ENCODE results near the gene PRTN3. TPM values are rescaled to one million over a fixed set of nuclear protein-coding genes. Genes with fewer than 3 reads are reported as not detected.
A peak's percentile ranks its signal among the peaks of the same experiment; 100 is the strongest.

The PRTN3 gene
- total RNA-seq, 1 donor from 2014 or later: not detected

GRCh38 chr19:892894-893689, 52.3 kb downstream of the PRTN3 start, which contains the start of the genes MED16 and RNU6-9:
Gene MED16 (minus strand): TSS chr19:893187. CDS start chr19:891131, 2,056 bp downstream.
Gene RNU6-9 (plus strand): TSS chr19:893484.
- peaks cover 5% of the 10 kb centered on the region for H3K4me1 ChIP-seq
- no peak for TF ChIP-seq CTCF (IDR thresholded peaks at IDR 0.05)
- peak within 1 kb of the TSS; percentile 89 for H3K4me3 ChIP-seq
- intact Hi-C loops (cut with DNase I): no loop called here
- H3K36me3 ChIP-seq: peaks cover 18% of the 10 kb centered on the region
- peak; percentile 95 for ATAC-seq
- H3K27me3 ChIP-seq: no peaks in the 10 kb centered on the region
- peak within 1 kb of the TSS; percentile 97 for H3K27ac ChIP-seq
- H3K9me3 ChIP-seq: no peaks in the 10 kb centered on the region
- DNase-seq: peak; percentile 95

DNA sequence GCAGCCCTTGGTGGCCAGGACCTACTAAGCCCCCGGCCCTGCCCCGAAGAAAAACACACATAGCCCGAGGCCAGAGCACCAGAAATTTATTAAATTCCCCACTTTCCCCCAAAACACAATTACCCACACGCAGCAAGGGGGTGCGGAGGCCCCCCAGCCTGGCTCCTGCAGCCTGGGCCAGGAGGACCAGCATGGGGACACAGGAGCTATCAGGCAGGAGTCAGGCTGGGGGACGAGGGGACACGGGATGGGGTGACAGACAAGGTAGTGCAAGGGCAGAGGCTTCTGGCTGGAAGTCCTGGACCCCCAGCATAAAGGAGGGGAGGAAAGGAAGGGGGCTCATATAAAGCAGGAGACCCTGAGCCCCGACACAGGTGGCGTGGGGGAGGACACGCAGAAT, 55.6 kb downstream of the PRTN3 start:
- H3K27ac ChIP-seq: no peak overlapping the region
- peaks cover 9% of the 10 kb centered on the region for H3K36me3 ChIP-seq
- H3K4me1 ChIP-seq: peaks cover 5% of the 10 kb centered on the region
- ATAC-seq: no peak
- no peaks in the 10 kb centered on the region for H3K27me3 ChIP-seq
- no peak overlapping the region for H3K4me3 ChIP-seq
- no peaks in the 10 kb centered on the region for H3K9me3 ChIP-seq
- TF ChIP-seq CTCF (IDR thresholded peaks at IDR 0.05): no peak
- no peak for DNase-seq
- intact Hi-C loops (cut with DNase I): no loop called here

- no peak for ATAC-seq
- H3K4me3 ChIP-seq: no peak overlapping the region
- peaks cover 9% of the 10 kb centered on the region for H3K36me3 ChIP-seq
- H3K27ac ChIP-seq: no peak overlapping the region
- intact Hi-C loops (cut with DNase I): no loop called here
- peaks cover 3% of the 10 kb centered on the region for H3K4me1 ChIP-seq
- no peak for TF ChIP-seq CTCF (IDR thresholded peaks at IDR 0.05)
- H3K9me3 ChIP-seq: no peaks in the 10 kb centered on the region
- no peak for DNase-seq
- H3K27me3 ChIP-seq: no peaks in the 10 kb centered on the region
Measured at GRCh38 chr19:896999-897398, 56.2 kb downstream of the PRTN3 start.

DNA sequence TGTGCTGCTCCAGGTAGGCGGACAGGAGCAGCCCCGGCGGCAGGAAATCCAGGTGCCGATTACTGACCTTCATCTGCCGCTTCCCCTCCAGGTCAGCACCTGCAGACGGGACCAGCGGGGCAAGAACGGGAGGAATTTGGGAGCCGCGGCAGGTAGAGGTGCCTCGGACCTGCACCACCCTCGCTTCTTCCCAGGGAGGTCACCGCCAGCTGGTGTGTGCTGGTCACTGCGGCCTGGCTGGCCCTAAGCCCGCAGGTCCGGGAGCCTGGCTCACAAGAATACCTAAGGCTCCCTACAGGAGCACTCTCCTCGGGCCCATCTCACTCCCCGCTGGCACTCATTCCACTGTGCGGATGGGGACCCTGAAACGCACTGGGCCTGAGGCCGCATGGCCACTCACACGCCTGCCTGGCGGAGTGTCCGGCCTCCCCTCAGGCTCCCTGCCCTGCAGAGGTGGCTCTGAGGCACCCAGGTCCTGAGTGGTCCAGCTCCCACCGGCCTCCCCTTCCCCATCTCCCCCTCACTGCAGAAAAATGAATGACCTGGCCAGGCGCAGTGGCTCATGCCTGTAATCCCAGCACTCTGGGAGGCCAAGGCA, 56.7 kb downstream of the PRTN3 start:
- Histone ChIP-seq H3K4me1 (no peaks in the 10 kb centered on the region), H3K36me3 (peaks cover 9% of the 10 kb centered on the region), H3K4me3 (no peak overlapping the region), H3K27me3 (no peaks in the 10 kb centered on the region), H3K9me3 (no peaks in the 10 kb centered on the region), H3K27ac (no peak overlapping the region)
- ATAC-seq: no peak
- no peak for DNase-seq
- TF ChIP-seq CTCF (IDR thresholded peaks at IDR 0.05): no peak
- intact Hi-C loops (cut with DNase I): no loop called here

Small RNAs within 50 kb of the gene (microRNA-seq; reads per million reads assigned to microRNA genes)
- gene MIR3187 (ENCODE audit: borderline microRNAs expressed) (0.83 reads per million), gene MIR4745 (ENCODE audit: borderline microRNAs expressed) (0.83 reads per million)

Other genes with a start within 250 kb of the PRTN3 start
- gene POLRMT, start 207.5 kb upstream of the PRTN3 start, total RNA-seq: 36.0 TPM
- 0.52 TPM for gene FGF22, start 201.1 kb upstream of the PRTN3 start, total RNA-seq
- gene RNF126, start 177.8 kb upstream of the PRTN3 start, total RNA-seq: 32.9 TPM
- 114 TPM for gene FSTL3, start 164.6 kb upstream of the PRTN3 start, total RNA-seq
- not detected for gene PRSS57, start 145.5 kb upstream of the PRTN3 start, total RNA-seq
- gene PALM, start 132.1 kb upstream of the PRTN3 start, total RNA-seq: 56.9 TPM
- gene MISP, start 89.9 kb upstream of the PRTN3 start, total RNA-seq: 15.9 TPM
- 245 TPM for gene PTBP1, start 43.5 kb upstream of the PRTN3 start, total RNA-seq
- 0.46 TPM for gene PLPPR3, start 19.0 kb upstream of the PRTN3 start, total RNA-seq
- 0.75 TPM for gene AZU1, start 13.2 kb upstream of the PRTN3 start, total RNA-seq
- gene ELANE, start 11.3 kb downstream of the PRTN3 start, total RNA-seq: 0.52 TPM
- 153 TPM for gene CFD, start 18.7 kb downstream of the PRTN3 start, total RNA-seq
- 51.8 TPM for gene MED16, start 52.2 kb downstream of the PRTN3 start, total RNA-seq
- gene RNU6-9, start 52.5 kb downstream of the PRTN3 start, total RNA-seq: not detected
- gene R3HDM4, start 72.2 kb downstream of the PRTN3 start, total RNA-seq: 50.7 TPM
- not detected for gene KISS1R, start 76.3 kb downstream of the PRTN3 start, total RNA-seq
- gene ARID3A, start 85.0 kb downstream of the PRTN3 start, total RNA-seq: 16.1 TPM
- gene WDR18, start 143.3 kb downstream of the PRTN3 start, total RNA-seq: 21.9 TPM
- gene GRIN3B, start 159.4 kb downstream of the PRTN3 start, total RNA-seq: not detected
- 167 TPM for gene TMEM259, start 180.1 kb downstream of the PRTN3 start, total RNA-seq
- gene RNU6-2, start 180.5 kb downstream of the PRTN3 start, total RNA-seq: not detected
- 220 TPM for gene CNN2, start 185.6 kb downstream of the PRTN3 start, total RNA-seq
- gene ABCA7, start 199.1 kb downstream of the PRTN3 start, total RNA-seq: 51.0 TPM
- gene ARHGAP45, start 226.2 kb downstream of the PRTN3 start, total RNA-seq: 98.2 TPM

Measured in upper lobe of right lung (tissue), 1 donor.